ENCODE data around the gene DPH5.

DPH5 gene

DNA sequence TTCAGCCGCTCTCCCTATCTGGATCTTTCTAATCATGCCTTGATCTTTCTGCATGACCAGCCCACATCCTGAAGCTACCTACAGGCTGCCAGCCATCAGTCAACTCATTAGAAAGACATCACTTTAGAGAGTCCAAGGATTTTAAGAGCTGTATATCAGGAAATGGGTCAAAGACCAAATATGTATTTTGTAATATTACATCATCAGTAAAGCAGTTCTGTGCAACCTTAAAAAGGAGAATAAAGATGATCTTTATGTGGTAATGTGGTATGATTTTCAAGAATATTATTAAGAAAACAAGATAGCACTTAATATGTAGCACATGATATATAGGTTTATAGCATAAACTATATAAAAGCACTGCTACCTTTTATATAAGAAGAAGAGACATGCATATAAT, 82.1 kb downstream of the DPH5 start:
- no peak for DNase-seq (ENCODE audit: low spot score)
- FAIRE-seq, result no peak

DNA sequence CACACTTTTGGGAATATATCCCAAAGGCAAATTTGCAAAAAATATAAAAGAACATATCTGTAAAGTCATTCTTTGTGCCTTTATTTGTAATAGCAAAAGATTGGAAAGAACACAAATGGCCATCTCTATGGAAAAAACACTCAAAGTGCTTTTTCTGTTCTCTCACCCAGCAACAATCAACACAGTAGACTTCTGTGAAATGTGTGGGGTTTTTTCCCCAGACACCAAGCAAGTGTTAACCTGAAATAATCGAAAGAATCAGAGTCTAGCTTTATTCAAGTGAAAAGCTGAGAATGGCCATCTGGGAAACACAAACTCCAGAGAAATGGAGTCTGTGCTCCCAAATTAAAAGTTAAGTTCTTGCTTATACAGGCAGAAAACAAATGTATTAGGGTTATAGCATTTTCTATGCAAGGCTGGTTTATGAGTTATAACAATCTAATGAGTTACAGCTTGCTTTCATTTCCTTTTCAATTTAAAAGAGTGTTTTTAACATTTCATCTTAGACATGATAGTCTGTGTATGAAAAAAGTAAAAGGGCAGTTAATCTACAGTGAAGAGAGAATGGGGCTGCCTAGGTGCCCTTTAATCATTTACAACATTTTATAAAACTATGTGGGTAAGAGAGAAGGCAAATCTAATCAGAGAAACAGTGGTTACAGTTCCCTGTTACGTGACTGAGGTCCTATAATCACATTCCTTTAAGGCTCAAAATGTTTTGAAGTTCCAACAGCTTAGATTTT, 83.1 kb downstream of the DPH5 start:
- FAIRE-seq, result no peak
- DNase-seq (ENCODE audit: low spot score), result no peak

DNA sequence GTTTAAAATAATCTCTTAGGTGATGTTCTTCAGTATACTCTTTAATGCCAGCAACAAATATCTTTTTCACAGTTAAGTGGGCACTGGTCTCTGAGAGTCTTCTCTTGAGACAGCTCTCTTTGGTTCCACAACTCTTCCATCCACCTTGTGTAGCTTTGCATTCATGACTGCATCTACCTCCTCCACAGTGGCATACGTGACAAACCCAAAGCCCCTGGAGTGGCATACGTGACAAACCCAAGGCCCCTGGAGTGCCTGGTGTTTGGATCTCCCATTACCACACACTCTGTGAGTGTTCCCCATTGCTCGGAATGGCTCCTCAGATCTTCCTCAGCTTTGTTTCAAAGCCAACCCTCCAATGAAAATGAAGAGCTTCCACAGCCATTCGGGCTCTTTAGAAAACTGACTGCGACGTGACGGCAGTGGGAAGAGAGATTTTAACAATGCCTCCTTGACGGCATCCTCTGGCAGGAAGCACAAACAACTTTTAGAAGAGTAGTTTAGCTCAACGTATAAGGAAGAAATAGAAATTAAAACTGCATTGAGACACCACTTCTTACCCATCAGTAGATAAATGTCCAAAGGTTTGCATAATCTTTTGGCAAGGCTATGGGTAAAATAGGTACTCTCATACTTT, 83.9 kb downstream of the DPH5 start:
- DNase-seq (ENCODE audit: low spot score) (no peak), FAIRE-seq (no peak)

DNA sequence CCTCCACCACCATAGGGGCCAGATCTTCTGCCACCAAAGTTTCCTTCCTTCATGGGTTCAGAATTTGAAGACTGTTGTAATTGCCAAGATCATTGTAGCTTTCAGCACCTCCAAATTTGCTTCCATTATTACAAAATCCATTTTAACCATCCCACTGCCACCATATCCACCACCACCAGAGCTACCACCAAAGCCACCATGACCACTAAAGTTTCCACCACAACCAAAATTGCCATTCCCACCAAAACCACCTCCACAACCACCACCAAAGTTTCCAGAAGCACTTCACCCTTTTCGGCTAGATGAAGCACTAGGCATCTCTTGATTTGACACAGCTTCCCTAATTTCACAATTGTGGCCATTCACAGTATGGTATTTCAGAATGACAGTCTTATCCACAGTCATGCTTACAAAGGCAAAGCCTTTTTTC, 84.5 kb downstream of the DPH5 start:
- FAIRE-seq (no peak), DNase-seq (ENCODE audit: low spot score) (no peak)
